ENCODE measurements around the gene TMEM171. TPM values are rescaled to one million over a fixed set of nuclear protein-coding genes. Genes with fewer than 3 reads are reported as not detected.
A peak's percentile ranks its signal among the peaks of the same experiment; 100 is the strongest.

The TMEM171 gene
- total RNA-seq, 1 donor = 8.0 TPM

DNA sequence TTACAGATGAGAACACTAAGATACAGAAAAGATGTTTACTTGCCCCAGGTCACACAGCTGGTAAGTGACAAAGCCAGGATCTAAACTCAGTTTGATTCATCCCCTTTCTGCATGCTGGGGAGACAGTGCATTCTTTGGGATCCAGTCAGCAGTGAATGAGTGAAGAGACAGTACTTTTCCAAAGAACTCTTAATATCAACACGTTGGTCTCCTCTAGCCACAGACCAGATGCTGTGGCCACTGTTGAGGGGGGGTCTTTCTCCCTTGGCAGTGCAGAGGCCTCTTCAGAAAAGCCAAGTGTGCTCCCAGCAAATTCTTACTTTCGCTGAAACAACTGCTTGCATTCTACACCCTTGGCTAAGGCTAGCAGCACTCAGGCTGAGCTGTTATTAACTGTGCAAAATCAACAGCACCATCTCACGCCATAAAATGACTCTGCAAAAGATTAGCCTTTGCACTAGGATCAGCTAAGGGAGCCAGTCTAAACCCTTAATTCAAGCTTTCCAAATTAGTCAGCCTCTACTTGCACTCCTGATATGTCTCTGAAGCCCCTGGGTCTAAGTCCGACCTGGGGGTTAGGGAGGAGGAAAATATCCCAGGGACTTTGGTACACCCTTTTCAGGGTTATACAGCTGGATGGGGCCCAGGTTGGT lies 4.8 kb upstream of the TMEM171 start:
- no peaks in the 10 kb centered on the region for H3K79me2 ChIP-seq (ENCODE audit: insufficient read depth, low read length)
- peak overlapping the region; percentile 58 for H2AFZ ChIP-seq (ENCODE audit: low read length)
- H3K27me3 ChIP-seq (ENCODE audit: insufficient read depth, low read length) = no peaks in the 10 kb centered on the region
- peak; percentile 7 for TF ChIP-seq CTCF (IDR thresholded peaks at IDR 0.05; ENCODE audit: extremely low read depth, low read depth, low read length)
- no peaks in the 10 kb centered on the region for H3K9me3 ChIP-seq (ENCODE audit: low read depth, low read length)
- peak overlapping the region; percentile 16 for H3K4me3 ChIP-seq (ENCODE audit: insufficient read depth, low read length)
- peaks cover 28% of the 10 kb centered on the region for H3K4me1 ChIP-seq (ENCODE audit: insufficient read depth, low read length)
- peak; percentile 95 for DNase-seq (ENCODE audit: insufficient read length, low spot score, missing footprints)
- H4K20me1 ChIP-seq (ENCODE audit: insufficient read depth, low read length) = no peaks in the 10 kb centered on the region
- H3K36me3 ChIP-seq (ENCODE audit: insufficient read depth, low read length) = no peaks in the 10 kb centered on the region
- peak overlapping the region; percentile 48 for H3K27ac ChIP-seq (ENCODE audit: low read depth, low read length)
- H3K4me2 ChIP-seq (ENCODE audit: insufficient read depth, low read length) = peak overlapping the region; percentile 59

DNA sequence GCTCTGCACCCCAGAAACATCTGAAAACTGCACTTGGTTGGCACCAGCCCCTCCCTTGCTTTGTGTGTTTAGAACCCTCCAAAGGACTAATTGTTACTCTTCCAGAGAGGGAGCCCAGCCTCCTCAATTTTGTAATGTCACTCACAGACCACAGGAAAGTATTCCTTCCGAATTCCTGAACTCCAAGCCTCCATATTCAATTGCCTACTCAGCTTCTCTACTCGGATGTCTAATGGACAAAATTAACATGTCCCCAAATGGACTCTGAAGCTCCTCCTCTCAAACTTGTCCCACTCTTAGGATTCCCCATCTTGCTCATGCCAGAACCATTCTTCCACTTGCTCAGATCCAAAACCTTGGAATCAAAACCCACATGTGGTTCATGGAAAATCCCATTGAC lies 3.9 kb upstream of the TMEM171 start:
- Histone ChIP-seq H3K4me2 (ENCODE audit: insufficient read depth, low read length) (no peak overlapping the region), H3K36me3 (ENCODE audit: insufficient read depth, low read length) (no peaks in the 10 kb centered on the region), H3K4me3 (ENCODE audit: insufficient read depth, low read length) (no peak overlapping the region), H2AFZ (ENCODE audit: low read length) (peak overlapping the region; percentile 58), H3K27ac (ENCODE audit: low read depth, low read length) (peak overlapping the region; percentile 48), H3K27me3 (ENCODE audit: insufficient read depth, low read length) (no peaks in the 10 kb centered on the region), H3K4me1 (ENCODE audit: insufficient read depth, low read length) (peaks cover 36% of the 10 kb centered on the region), H3K79me2 (ENCODE audit: insufficient read depth, low read length) (no peaks in the 10 kb centered on the region), H3K9me3 (ENCODE audit: low read depth, low read length) (no peaks in the 10 kb centered on the region), H4K20me1 (ENCODE audit: insufficient read depth, low read length) (no peaks in the 10 kb centered on the region)
- DNase-seq (ENCODE audit: insufficient read length, low spot score, missing footprints) = peak; percentile 74
- no peak for TF ChIP-seq CTCF (IDR thresholded peaks at IDR 0.05; ENCODE audit: extremely low read depth, low read depth, low read length)

GRCh38 chr5:73117088-73117740 lies 3.2 kb upstream of the TMEM171 start:
- Histone ChIP-seq H3K79me2 (ENCODE audit: insufficient read depth, low read length) (no peaks in the 10 kb centered on the region), H3K4me3 (ENCODE audit: insufficient read depth, low read length) (no peak overlapping the region), H3K4me1 (ENCODE audit: insufficient read depth, low read length) (peaks cover 43% of the 10 kb centered on the region), H4K20me1 (ENCODE audit: insufficient read depth, low read length) (no peaks in the 10 kb centered on the region), H3K9me3 (ENCODE audit: low read depth, low read length) (no peaks in the 10 kb centered on the region), H3K27ac (ENCODE audit: low read depth, low read length) (no peak overlapping the region), H2AFZ (ENCODE audit: low read length) (no peak overlapping the region), H3K36me3 (ENCODE audit: insufficient read depth, low read length) (no peaks in the 10 kb centered on the region), H3K4me2 (ENCODE audit: insufficient read depth, low read length) (no peak overlapping the region), H3K27me3 (ENCODE audit: insufficient read depth, low read length) (no peaks in the 10 kb centered on the region)
- DNase-seq (ENCODE audit: insufficient read length, low spot score, missing footprints) = no peak
- TF ChIP-seq CTCF (IDR thresholded peaks at IDR 0.05; ENCODE audit: extremely low read depth, low read depth, low read length) = no peak

DNA sequence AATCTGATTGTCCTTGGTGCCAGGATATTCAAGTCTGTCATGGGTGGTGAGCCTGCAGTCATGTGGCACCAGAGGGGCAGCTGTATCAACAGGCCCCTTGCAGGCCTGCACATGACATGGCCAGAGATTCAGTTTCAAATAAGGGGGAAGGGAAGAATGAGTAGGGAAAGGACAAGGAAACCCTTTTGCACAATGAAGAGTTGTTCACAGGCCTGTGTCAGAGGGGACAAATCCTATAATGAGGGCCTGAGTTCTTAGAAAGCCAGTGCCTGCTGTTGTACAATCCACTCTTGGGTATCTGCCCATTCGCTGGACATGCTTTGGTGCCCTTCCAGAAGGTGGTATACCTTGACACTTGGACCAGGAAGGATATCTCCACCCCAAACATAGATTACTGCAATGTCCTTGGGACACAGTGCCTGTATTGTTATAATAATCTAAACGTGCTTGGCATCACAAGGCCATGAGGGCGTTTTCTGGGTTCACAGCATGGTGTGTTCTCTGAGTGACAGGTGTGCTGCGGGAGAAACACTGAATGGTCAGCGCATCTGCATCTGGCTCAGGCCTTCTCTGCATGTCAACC lies 1.9 kb upstream of the TMEM171 start:
- Histone ChIP-seq H3K9me3 (ENCODE audit: low read depth, low read length) (no peaks in the 10 kb centered on the region), H3K27ac (ENCODE audit: low read depth, low read length) (no peak overlapping the region), H3K4me2 (ENCODE audit: insufficient read depth, low read length) (no peak overlapping the region), H4K20me1 (ENCODE audit: insufficient read depth, low read length) (no peaks in the 10 kb centered on the region), H2AFZ (ENCODE audit: low read length) (no peak overlapping the region), H3K4me1 (ENCODE audit: insufficient read depth, low read length) (peaks cover 52% of the 10 kb centered on the region), H3K27me3 (ENCODE audit: insufficient read depth, low read length) (no peaks in the 10 kb centered on the region), H3K36me3 (ENCODE audit: insufficient read depth, low read length) (no peaks in the 10 kb centered on the region), H3K79me2 (ENCODE audit: insufficient read depth, low read length) (no peaks in the 10 kb centered on the region), H3K4me3 (ENCODE audit: insufficient read depth, low read length) (no peak overlapping the region)
- peak; percentile 80 for DNase-seq (ENCODE audit: insufficient read length, low spot score, missing footprints)
- no peak for TF ChIP-seq CTCF (IDR thresholded peaks at IDR 0.05; ENCODE audit: extremely low read depth, low read depth, low read length)

Measured in osteoblast (primary cell).